Smooth muscle cell of the brain vasculature (primary cell): ENCODE data around the gene KPNA5.
A peak's percentile ranks its signal among the peaks of the same experiment; 100 is the strongest.
"Not testable (repeated sequence)": the region's sequence is repeated elsewhere in the genome, so short reads cannot be mapped to it uniquely, and the experiment has no call there.

ENCODE experiments used
- DNase-seq: peaks from one replicate; pipeline ENCODE4 v3.0.0-alpha.2; 2012; ENCODE audit warnings: low read depth, low spot score

KPNA5 gene

DNA sequence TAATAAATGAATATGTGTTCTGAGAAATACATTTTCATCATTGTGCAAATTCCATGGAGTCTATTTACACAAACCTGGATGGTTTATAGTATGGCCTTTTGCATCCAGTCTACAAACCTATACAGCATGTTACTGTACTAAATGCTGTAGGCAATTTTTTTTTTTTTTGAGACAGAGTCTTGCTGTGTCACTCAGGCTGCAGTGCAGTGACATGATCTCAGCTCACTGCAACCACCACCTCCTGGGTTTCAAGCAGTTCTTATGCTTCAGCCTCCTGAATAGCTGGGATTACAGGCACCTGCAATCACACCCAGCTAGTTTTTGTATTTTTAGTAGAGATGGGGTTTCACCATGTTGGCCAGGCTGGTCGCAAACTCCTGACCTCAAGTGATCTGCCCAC lies 22.9 kb downstream of the KPNA5 start:
- DNase-seq: not testable (repeated sequence)

DNA sequence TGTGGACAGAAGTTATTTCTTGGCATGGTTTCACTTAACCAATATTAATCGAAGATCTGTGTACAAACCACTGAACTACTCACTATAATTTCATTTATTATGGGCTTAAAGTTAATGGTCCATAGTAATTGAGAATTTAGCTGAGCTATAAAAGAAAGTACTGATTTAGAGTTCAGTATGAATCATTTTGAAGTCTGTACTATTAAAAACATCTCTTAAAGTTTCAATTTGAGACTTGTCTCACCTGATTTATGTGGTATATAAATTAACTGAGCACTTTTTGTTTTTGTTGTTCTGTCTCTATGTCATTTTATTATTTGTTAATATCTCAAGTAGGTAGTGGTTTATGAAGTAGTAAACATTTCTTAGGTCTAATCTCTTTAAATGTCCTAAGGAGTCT lies 24.9 kb downstream of the KPNA5 start:
- no peak for DNase-seq

DNA sequence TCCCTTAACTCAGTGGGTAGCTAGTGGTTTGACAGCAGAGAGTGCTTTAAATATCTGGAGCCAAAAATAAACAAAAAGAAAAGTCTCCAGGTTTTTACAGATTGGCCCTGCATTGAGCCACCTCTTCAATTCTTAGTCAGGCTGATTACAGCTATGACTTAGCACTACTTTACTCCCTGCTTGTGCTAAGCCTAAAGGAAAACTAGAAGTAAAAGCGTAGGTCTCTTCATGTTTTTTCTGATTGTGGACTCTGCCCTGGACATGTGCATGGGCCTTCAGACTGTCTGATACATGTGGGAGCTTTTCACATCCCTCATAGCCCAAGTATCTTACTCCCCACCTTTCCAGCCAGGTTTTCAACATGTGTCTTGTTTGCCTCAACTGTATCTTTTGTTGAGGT lies 33.3 kb downstream of the KPNA5 start:
- DNase-seq: no peak

DNA sequence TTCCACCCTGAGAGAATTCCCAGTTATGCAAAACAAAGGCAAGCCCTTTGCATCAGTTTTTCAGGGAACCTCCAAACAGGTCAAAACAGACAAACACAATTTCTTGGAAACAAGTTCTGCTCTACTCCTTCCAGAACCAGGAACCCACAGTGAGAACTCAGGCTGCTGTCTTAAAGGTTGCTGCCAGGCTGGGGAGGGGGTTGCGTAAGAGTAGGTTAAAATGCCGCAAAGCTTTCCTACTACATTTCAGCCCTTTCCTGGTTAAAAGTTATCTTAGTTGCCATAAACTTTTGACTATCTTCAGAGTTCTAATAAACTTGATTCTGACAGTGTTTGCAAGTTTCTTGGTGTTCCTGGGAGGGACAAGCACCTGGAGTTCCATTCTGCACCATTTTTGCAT lies 33.8 kb downstream of the KPNA5 start:
- DNase-seq: no peak

DNA sequence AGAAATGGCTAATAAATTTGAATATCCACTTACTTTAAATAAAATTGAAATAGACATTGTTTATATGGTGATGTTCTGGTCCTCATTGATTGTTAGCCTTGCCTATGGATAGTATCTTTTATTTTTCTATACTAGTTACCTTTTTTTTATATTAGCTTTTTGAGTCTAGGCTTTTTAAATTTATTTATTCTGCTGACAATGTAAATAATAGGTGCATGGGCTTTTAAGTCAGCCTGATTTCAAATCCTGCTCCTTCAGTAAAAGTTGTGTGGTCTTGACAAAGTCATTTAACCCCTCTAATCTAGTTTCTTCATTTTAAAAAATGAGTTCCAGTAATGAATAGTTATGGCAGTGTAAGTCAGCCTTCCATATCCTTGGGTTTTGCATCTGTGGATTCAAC lies 45.9 kb downstream of the KPNA5 start:
- DNase-seq: no peak

DNA sequence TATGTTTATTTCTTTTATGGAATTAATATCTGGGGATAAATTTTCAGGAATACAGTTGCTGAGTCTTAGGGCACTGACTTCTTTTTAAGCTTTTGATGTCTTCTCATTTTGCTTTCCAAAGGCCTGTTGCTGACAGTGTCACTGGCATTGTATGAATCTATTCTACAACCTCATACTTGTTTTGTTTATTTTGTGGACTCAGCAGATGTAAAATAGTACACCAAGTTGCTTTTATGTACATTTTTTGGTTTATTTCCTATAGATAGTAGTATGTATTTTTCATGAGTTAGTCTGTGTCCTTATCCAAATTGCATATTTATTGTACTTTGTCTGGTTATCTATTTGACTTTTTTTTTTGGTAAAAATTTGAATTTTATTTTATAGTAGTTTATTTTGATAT lies 49.5 kb downstream of the KPNA5 start:
- no peak for DNase-seq

DNA sequence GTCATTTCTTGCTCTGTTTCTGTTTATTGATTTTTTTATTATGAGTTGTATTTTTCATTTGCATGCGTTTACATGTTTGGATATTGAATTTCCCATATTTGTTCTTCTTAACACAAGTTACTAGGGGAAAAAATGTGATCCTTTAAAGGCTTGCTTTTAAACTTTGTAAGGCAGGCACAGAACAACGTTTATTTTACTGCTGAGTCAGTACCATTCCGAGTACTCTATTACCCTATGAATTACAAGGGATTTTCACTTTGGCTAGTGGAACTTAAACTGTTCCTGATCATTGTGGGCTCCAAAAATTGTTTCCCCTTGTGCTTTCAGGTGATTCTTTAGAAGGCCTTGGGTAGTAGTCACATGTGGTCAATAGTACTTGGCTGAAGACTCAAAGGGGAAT lies 56.0 kb downstream of the KPNA5 start:
- DNase-seq: no peak

DNA sequence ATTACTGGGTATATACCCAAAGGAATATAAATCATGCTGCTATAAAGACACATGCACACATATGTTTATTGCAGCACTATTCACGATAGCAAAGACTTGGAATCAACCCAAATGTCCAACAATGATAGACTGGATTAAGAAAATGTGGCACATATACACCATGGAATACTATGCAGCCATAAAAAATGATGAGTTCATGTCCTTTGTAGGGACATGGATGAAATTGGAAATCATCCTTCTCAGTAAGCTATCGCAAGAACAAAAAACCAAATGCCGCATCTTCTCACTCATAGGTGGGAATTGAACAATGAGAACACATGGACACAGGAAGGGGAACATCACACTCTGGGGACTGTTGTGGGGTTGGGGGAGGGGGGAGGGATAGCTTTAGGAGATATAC lies 59.5 kb downstream of the KPNA5 start:
- DNase-seq: not testable (repeated sequence)

DNA sequence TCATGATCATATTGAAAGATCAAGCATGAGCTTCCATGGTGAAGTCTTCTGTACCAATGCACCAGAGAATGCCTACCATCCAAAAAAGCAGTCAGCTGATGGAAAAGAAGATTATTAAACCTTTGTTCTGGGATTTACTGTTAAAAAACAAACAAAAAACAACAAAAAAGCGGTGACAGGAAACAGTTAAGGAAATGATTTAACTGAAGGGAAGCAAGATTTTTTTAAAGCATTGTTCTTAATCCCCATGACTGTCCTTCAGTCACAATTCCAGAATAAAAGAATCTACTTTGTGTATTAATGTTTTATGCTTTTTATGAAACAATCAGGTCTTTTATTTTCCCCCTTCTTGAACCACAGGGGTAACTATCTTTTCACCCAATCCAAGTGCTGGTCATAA lies 60.6 kb downstream of the KPNA5 start:
- no peak for DNase-seq

DNA sequence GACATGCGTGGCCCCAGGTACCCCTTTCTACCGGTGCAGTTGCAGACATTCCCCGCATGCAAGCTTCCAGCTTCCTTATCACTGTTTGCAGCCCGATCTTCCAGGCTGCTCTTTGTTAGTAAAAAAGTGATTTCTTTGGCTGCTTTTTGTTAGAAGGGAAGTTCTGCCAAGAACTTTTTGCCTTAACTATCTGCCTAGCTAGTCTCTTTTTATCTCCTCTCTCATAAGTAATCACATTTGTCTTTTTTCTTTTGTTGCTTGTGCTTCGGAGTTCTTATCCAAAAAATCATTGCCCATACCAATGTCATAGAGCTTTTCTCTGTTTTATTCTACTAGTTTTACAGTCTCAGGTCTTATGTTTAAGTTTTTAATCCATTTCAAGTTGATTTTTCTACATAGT lies 64.2 kb downstream of the KPNA5 start:
- no peak for DNase-seq

DNA sequence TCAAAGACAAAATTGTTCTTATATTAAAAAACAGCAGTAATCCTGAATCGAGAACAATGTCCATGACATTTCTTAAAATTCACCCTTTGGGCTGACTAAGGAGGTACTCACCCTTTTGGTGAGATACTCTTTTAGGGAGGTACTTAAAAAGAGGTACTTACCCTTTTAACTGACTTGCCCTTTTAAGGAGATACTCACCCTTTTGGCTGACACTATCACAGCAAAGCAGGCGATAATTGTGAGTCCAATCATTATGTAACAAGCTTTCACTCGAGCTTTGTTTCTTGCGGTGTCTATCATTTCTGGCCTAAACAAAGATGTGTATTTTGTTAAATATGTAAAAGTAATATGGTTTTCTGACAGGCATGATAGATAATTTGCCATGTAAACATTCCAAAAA lies 80.8 kb downstream of the KPNA5 start:
- DNase-seq: no peak

DNA sequence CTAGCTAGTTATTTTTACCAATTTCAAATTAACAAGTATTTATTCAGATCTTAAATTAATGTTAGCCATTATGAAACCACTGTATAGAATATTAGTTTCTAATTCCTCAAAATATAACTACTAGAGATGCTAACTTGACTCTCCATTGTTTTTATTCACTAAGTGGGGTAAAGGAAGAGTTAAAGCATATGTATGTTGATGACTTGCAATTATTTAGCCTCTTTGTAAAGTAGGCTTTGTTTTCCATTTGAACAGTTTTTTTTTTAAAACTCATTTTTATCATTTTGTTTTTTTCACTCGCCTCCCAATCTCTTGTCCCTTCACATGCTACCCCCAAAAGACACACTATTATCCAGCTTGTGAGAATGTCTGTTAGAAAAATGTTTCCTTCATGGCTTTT lies 81.2 kb downstream of the KPNA5 start:
- no peak for DNase-seq

DNA sequence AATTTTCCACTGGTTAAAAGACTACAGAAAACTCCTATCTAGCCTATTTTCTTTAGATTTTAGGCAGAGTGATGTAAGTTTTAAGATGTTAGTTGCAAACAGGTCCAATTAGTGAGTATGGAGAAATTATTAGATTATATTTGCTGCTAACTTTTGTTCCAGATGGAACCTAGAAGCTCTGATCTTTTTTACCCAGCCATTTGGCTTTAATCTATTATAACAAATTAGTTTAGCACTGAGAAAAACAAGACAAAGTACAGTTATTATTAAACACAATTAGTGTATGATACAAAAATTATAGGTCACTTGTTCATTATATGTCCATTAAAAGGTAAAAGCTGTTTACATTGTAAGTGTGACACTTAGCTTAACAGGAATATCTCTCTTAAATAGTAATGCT lies 82.0 kb downstream of the KPNA5 start:
- no peak for DNase-seq

DNA sequence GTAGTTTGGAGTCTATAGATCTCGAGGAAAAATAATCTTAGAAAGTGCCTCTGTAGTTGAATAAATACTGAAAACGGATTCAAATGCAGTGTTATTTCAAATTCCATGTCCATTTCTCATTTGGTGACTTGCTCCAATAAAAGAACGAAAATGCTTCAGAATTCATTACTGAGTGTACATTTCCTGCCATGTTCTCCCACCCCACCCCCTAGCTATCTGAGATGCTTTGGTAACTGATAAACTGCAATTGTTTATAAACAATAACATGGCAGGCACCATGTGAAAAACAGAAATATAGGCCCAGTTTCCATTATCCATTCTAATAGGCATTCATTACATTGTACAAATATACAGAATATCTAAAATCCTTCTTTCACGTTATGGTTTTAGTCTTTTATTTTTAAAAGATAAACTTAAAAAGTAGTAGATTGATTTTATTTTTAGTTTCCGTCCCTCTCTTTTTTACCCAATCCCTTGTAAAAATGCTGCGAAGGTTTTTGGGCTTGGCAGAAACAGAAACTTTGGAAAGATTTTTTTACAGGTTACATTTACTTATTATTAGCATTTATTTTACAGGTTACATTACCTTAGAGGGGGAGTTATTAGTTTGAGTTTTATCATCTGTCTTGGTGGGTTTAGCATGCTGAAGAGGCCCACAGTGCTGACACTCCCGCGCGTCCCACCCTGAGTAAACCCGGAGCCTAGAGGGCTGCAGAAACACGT lies 83.1 kb downstream of the KPNA5 start:
- no peak for DNase-seq

DNA sequence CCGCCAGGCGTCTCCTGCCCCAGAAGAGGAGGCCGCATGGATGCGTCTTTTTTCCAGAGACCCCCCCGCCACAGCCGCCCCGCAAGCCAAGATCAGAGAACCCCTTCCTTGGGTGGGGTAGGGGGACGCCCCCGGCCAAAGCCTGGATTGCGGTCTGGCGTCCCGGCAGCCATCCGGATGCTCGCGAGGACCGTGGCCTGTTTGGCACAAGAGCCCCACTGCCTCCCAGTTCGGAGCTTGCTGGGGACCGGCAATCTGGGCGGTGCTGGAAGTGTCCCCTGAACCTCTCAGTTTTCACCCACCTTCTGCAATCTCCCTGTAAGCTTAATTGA lies 83.6 kb downstream of the KPNA5 start:
- no peak for DNase-seq

DNA sequence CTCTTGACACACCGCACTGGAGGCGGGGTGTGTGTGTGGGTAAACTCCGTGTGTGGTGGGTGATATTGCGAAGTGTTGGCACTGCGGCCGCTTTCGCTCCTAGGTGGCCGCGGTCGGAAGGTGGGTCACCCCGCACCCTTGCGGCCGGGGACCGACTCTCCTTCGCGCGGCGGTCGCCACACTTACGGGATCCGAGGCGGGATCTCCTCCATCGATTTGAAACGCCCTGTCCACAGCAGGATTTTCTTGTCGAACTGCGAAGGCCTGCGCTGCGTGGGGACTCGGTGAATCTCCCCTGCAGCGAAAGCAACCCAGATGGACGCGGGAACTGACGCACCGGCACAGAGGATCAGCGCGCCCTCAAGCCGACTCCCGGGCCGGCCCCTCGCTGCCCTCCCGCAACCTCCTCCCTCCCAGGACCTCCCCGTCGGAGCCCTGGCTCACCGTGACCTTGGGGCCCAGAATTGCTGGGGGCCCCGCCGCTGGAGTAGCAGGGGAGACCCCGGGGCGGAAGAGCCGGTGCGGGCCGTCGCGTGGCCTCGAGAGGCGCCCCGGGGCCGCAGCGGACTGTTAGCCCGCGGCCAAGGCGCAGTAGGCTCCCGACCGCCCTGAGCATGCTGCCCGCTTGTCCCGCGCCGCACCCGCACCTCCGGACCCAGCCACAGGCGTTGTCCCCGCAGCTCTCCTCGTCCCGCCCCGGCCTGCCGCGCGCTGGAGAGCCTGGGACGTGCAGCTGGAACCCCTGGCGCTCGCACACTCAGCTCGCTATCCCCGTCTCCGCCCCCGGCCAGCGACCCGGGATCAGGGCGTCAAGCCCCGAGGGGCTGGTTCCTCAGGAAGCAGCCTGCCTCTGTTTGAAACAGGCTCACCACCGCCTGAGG lies 84.2 kb downstream of the KPNA5 start, which contains the start of gene FAM162B:
Gene FAM162B, minus strand, starts transcription at position 759 of the 881 bp plus-strand sequence. Its CDS starts 143 bp downstream, at position 616.
- DNase-seq: no peak

DNA sequence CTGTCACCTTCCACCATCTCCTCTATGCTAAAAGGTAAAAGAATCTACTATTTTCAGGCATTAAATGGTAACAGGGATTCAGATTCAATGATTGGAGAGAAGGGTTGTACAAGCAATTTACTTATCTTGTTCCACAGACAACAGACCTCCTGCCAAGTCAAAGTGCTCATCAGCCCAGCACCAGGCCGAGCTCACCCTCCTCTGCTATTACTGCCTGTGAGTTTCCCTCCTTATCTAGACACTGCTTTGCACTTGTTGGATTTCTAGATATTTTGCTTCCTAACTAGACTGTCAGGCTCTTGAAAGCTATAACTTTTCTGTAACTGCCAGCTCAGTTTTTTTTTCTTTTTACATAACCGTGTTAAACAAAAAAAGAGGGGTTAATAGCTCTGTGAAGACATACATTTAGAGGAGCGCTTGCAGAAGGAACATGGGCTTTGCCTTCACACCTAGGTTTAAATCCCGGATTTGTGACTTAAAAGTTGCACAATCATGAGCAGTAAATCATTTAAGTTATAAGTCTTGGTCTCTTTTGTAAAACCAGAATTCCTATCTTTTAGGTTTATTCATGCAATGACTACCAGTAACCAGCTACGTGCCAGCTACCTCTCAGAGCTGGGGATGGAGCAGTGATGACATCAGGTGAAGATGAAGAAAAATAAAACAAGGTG lies 85.6 kb downstream of the KPNA5 start:
- DNase-seq: no peak

DNA sequence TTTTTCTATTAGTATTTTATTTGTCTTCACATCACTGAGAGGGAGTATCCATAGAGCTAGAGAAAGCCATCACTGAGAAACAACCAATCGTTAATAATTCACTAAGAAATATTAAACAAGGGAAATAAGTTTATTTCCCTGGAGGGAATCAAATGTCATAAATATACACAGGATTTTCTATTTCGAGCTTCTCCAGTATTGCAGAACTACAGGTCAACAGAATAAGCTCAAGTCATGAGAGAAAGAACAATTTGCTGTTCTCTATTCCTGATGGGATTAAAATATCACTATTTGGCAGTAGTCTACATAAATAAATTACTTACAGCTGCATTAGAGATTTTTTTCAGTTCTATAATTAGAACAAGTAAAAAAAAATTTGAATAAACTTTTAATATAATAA lies 86.7 kb downstream of the KPNA5 start:
- no peak for DNase-seq

DNA sequence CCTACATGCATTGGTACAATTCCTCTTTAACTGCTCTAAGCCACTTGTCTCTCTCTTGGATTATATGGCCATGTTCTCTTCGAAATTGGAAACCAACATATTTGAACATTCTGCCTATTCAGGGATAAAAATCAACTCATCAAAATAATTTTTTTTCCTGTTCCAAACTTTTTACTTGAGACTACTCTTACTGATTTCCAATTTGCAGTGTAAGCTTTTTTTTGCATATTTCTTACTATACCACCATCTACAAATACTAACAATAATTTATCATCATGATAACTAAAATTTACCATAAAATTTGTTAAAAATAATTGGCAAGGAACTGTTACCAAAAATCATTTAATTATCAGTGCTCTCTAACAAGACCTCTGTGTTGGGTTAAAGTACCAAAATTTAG lies 91.4 kb downstream of the KPNA5 start:
- DNase-seq: no peak

DNA sequence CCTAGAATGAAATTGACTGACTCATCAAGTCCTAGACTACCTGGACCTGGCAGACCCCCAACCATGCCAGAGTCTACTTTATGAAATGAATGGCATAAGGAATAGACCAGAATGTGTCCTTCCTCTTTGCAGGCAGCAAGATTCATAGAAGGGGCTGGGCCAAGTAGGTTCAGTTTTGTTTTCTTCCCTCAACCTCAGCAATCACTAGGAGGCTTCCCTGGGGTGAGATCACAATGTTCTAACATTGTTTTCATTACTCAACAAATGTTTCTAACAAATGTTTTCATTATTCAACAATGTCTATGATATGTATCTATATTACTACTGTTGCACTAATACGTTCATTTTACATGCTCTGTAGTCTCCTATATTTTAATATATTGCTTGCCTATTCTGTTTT lies 92.9 kb downstream of the KPNA5 start:
- peak; percentile 45 for DNase-seq

DNA sequence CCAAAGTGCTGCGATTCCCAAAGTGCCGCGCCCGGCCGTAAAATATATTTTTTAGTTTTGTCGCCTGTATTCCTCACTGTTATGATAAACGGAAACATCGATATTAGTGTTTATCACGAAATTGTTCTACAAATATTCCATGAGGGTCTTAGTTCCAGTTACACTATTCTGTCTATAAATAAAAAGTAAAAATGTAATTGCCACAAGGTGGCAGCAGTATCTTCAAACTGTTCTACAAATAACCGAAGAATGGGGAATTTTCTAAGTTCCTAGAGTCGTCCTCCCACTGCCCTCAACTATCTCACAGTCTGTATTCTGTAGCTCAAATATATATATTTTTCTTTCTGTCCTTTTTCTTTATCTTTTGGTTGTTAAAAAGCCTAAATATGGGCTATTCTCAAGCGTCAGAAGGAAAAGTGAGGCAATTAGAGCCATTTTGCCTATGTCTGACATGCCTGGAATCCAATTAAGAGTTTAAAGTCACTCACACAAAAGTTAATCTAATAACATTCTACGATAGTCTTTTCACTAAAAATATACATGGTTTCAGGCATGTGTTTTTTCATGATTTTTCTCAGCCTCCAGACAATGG lies 98.7 kb downstream of the KPNA5 start:
- no peak for DNase-seq

DNA sequence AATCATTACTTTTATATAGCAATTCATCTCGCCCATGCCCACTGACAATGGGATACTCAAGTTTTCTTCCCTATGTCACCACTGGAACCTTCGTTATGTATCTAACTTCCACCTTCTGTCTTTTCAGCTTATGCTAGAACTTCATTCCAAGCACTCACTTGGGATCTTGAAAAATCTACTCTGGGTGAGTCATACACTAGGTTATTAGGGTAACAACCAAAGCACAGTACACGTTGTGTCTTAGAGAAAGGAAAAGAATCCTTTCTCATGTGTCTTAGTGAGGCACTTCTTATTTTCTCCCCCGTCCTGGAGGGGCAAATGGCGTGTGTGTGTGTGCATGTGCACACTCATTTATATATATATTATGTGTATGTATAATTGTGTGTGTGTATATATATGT lies 102.8 kb downstream of the KPNA5 start:
- DNase-seq: no peak
